HEK293 (cell line): Measurements from ENCODE around the gene CDAN1.

Source experiments
- AEBP2 ChIP-seq: fragments of 450-650 bp; formaldehyde crosslinking; IDR thresholded peaks from 2 replicates; pipeline ENCODE4 v1.5.1; 2016; ENCODE audit warnings: missing biosample characterization, missing genetic modification characterization, borderline replicate concordance
- CTCF ChIP-seq: fragments of 450-650 bp; formaldehyde crosslinking; IDR thresholded peaks from 2 replicates; pipeline ENCODE4 v1.5.1; 2016; ENCODE audit warnings: missing biosample characterization, missing genetic modification characterization
- MZF1 ChIP-seq: fragments of 450-650 bp; formaldehyde crosslinking; IDR thresholded peaks from 2 replicates; pipeline ENCODE4 v1.5.1; 2017; ENCODE audit warnings: missing biosample characterization, missing genetic modification characterization, borderline replicate concordance
- PATZ1 ChIP-seq: fragments of 450-650 bp; formaldehyde crosslinking; IDR thresholded peaks from 2 replicates; pipeline ENCODE4 v1.5.1; 2016; ENCODE audit warnings: missing biosample characterization, missing genetic modification characterization
- PBX3 ChIP-seq: sonication (generic); formaldehyde crosslinking; IDR thresholded peaks from 2 replicates; pipeline ENCODE4 v1.8.1; 2022; ENCODE audit warnings: mild to moderate bottlenecking, moderate library complexity, missing genetic modification reagents
- ZNF114 ChIP-seq: fragments of 450-650 bp; formaldehyde crosslinking; IDR thresholded peaks from 2 replicates; pipeline ENCODE4 v1.5.0; 2017; ENCODE audit warnings: missing biosample characterization, missing genetic modification characterization
- ZNF133 ChIP-seq: fragments of 450-650 bp; formaldehyde crosslinking; IDR thresholded peaks from 2 replicates; pipeline ENCODE4 v1.5.1; 2016; ENCODE audit warnings: missing biosample characterization, missing genetic modification characterization
- ZNF169 ChIP-seq: fragments of 450-650 bp; formaldehyde crosslinking; IDR thresholded peaks from 2 replicates; pipeline ENCODE4 v1.5.1; 2016; ENCODE audit warnings: missing biosample characterization, missing genetic modification characterization

GRCh38 chr15:42696626-42697025 lies 40.3 kb downstream of the CDAN1 start:
- TF ChIP-seq PBX3, result no peak
- TF ChIP-seq ZNF169, result no peak
- no peak for TF ChIP-seq AEBP2 (tag by site-specific recombination)
- no peak for TF ChIP-seq ZNF133 (tag by site-specific recombination)
- no peak for TF ChIP-seq PATZ1 (tag by site-specific recombination)
- no peak for TF ChIP-seq CTCF (tag by site-specific recombination)
- no peak for TF ChIP-seq ZNF114 (tag by site-specific recombination)
- TF ChIP-seq MZF1 (tag by site-specific recombination), result no peak
